Parathyroid adenoma (tissue), 2 donors: ENCODE data around the gene SECISBP2.

ENCODE experiments used
- H2AFZ ChIP-seq: fragments of 300-600 bp; sonication (generic); one replicate; pipeline ENCODE4 v1.7.0; 2017; ENCODE audit warnings: antibody characterized with exemption, mild to moderate bottlenecking
- H3K27ac ChIP-seq: fragments of 300-600 bp; sonication (generic); one replicate; pipeline ENCODE4 v1.7.0; 2017
- H3K27me3 ChIP-seq: fragments of 300-600 bp; sonication (generic); one replicate; pipeline ENCODE4 v1.7.0; 2017; ENCODE audit warnings: low read length; ENCODE audit not compliant: control insufficient read depth, insufficient read depth
- H3K36me3 ChIP-seq: fragments of 300-600 bp; sonication (generic); one replicate; pipeline ENCODE4 v1.7.0; 2017; ENCODE audit warnings: low read length; ENCODE audit not compliant: control insufficient read depth, insufficient read depth
- H3K4me1 ChIP-seq: fragments of 300-600 bp; sonication (generic); one replicate; pipeline ENCODE4 v1.7.0; 2017; ENCODE audit warnings: control low read depth
- H3K4me2 ChIP-seq: fragments of 300-600 bp; sonication (generic); one replicate; pipeline ENCODE4 v1.7.0; 2017; ENCODE audit warnings: low read length
- H3K4me3 ChIP-seq: fragments of 300-600 bp; sonication (generic); one replicate; pipeline ENCODE4 v1.7.0; 2017; ENCODE audit warnings: low read depth, low read length
- H3K79me2 ChIP-seq: fragments of 300-600 bp; sonication (generic); one replicate; pipeline ENCODE4 v1.7.0; 2017; ENCODE audit warnings: control low read depth
- H3K9ac ChIP-seq: fragments of 300-600 bp; sonication (generic); one replicate; pipeline ENCODE4 v1.7.0; 2017; ENCODE audit warnings: mild to moderate bottlenecking
- H3K9me3 ChIP-seq: fragments of 300-600 bp; sonication (generic); one replicate; pipeline ENCODE4 v1.7.0; 2017; ENCODE audit warnings: low read length; ENCODE audit not compliant: control insufficient read depth
- CTCF ChIP-seq: fragments of 300-600 bp; sonication (generic); IDR thresholded peaks from one replicate; pipeline ENCODE4 v1.7.0; 2017; ENCODE audit warnings: antibody characterized with exemption, mild to moderate bottlenecking
- donor health status: primary hyperparathyroidism.

The SECISBP2 gene

GRCh38 chr9:89309608-89310474 is 8.5 kb upstream of the SECISBP2 start:
- H3K4me1 ChIP-seq = peaks cover 4% of the 10 kb centered on the region
- H3K79me2 ChIP-seq = no peaks in the 10 kb centered on the region
- H3K27me3 ChIP-seq = no peaks in the 10 kb centered on the region
- no peaks in the 10 kb centered on the region for H3K9me3 ChIP-seq
- H2AFZ ChIP-seq = peak overlapping the region; percentile 87
- H3K4me2 ChIP-seq = peak overlapping the region; percentile 97
- no peak for TF ChIP-seq CTCF
- peak overlapping the region; percentile 98 for H3K27ac ChIP-seq
- no peaks in the 10 kb centered on the region for H3K36me3 ChIP-seq
- peak overlapping the region; percentile 95 for H3K4me3 ChIP-seq
- H3K9ac ChIP-seq = peak overlapping the region; percentile 93

DNA sequence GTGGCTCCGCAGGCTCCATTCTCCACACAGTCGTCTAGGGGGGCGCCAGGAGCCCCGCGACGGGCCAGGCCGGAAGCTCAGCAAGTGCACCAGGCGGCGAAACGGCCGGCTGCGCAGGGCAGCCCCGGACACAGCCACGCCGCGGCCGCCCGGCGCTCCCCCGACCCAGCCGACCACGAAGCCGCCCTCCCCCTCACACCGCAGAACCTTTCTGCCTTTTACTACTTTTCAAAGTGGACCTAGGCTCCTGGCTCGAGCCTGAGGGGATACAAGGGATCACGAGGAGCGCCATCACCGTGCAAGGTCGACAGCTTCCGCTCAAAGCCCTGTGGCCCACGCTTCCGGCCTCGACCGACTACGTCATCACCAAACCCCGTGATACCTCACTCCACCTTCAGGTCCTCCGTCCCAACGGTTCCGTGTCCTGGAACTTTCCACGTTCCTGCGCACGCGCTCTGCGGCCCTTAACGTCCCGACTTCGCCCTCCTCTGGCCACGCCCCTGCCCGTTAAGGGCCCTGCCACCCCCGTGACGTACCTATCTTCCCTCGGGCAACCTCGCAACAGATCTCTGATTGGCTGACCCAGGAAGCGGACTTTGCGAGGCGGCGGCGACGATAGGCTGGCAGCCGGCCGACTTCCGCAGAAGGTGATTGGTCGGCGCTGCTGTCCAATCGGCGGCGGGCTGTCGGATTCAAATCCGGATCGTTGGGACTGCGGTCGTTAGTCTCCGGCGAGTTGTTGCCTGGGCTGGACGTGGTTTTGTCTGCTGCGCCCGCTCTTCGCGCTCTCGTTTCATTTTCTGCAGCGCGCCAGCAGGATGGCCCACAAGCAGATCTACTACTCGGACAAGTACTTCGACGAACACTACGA is 7.6 kb upstream of the SECISBP2 start, which contains the start of gene CKS2:
Gene CKS2, plus strand, starts transcription at position 721 of the 871 bp plus-strand sequence. Its CDS starts 98 bp downstream, at position 819.
- TF ChIP-seq CTCF = no peak
- H3K27ac ChIP-seq = peak within 1 kb of the TSS; percentile 98
- H3K79me2 ChIP-seq = no peaks in the 10 kb centered on the region
- no peaks in the 10 kb centered on the region for H3K27me3 ChIP-seq
- peak within 1 kb of the TSS; percentile 93 for H3K9ac ChIP-seq
- H3K4me1 ChIP-seq = peaks cover 4% of the 10 kb centered on the region
- no peaks in the 10 kb centered on the region for H3K36me3 ChIP-seq
- peak within 1 kb of the TSS; percentile 97 for H3K4me2 ChIP-seq
- peak within 1 kb of the TSS; percentile 87 for H2AFZ ChIP-seq
- H3K9me3 ChIP-seq = no peaks in the 10 kb centered on the region
- peak within 1 kb of the TSS; percentile 95 for H3K4me3 ChIP-seq

- no peaks in the 10 kb centered on the region for H3K27me3 ChIP-seq
- H2AFZ ChIP-seq = peak overlapping the region; percentile 46
- H3K79me2 ChIP-seq = no peaks in the 10 kb centered on the region
- no peaks in the 10 kb centered on the region for H3K9me3 ChIP-seq
- no peaks in the 10 kb centered on the region for H3K36me3 ChIP-seq
- TF ChIP-seq CTCF = no peak
- H3K27ac ChIP-seq = no peak overlapping the region
- peaks cover 4% of the 10 kb centered on the region for H3K4me1 ChIP-seq
- H3K9ac ChIP-seq = no peak overlapping the region
- peak overlapping the region; percentile 71 for H3K4me2 ChIP-seq
- H3K4me3 ChIP-seq = peak overlapping the region; percentile 95
Observed at GRCh38 chr9:89311346-89312221, 6.7 kb upstream of the SECISBP2 start.

DNA sequence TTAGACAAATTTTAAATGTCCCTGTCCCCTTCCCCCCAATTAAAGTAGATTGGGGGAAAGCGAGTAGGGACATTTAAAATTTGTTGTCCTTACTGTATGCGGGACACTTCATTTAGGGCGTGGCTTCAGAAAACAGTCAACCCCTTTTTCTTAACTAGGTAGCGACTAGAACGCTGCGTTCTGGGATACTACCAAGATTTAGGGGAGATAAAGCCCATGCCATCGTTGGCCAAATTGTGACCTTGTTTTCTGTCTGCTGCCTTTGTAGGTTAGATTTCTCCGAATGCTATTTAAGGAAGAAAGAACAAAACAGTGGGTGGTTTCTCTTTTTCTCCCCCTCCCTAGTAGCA is 6.1 kb upstream of the SECISBP2 start:
- no peaks in the 10 kb centered on the region for H3K36me3 ChIP-seq
- no peak for TF ChIP-seq CTCF
- no peak overlapping the region for H3K27ac ChIP-seq
- peaks cover 4% of the 10 kb centered on the region for H3K4me1 ChIP-seq
- peak overlapping the region; percentile 95 for H3K4me3 ChIP-seq
- H3K27me3 ChIP-seq = no peaks in the 10 kb centered on the region
- peak overlapping the region; percentile 46 for H2AFZ ChIP-seq
- H3K79me2 ChIP-seq = no peaks in the 10 kb centered on the region
- no peak overlapping the region for H3K9ac ChIP-seq
- no peaks in the 10 kb centered on the region for H3K9me3 ChIP-seq
- peak overlapping the region; percentile 71 for H3K4me2 ChIP-seq
